ENCODE data around the gene AK2.
"Not testable (repeated sequence)": the region's sequence is repeated elsewhere in the genome, so short reads cannot be mapped to it uniquely, and the experiment has no call there.

Gene AK2

DNA sequence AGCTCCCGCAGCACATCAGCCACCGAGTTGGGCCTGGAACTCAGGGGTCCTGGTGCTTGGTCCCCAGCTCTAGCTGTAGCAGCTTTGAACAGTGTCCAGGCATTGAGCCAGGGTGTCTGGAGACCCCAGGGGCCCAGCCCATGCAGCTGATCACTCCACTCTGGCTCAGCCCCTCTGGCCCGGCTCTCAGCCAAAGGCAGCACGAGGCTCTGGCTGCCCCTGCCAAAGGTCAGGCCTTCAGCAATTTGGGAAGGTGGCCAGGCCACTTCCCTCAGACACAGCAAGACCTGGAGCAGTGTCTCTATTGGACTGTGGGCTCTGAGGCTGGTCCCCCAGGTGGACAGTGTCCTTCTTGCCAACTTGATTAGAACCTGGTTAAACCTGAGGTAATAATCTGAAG lies 37.7 kb downstream of the AK2 start:
- H3K4me3 ChIP-seq (ENCODE audit: low read length) = no peak overlapping the region
- no peak for DNase-seq (ENCODE audit: low read depth)
- TF ChIP-seq, protein P1, sequence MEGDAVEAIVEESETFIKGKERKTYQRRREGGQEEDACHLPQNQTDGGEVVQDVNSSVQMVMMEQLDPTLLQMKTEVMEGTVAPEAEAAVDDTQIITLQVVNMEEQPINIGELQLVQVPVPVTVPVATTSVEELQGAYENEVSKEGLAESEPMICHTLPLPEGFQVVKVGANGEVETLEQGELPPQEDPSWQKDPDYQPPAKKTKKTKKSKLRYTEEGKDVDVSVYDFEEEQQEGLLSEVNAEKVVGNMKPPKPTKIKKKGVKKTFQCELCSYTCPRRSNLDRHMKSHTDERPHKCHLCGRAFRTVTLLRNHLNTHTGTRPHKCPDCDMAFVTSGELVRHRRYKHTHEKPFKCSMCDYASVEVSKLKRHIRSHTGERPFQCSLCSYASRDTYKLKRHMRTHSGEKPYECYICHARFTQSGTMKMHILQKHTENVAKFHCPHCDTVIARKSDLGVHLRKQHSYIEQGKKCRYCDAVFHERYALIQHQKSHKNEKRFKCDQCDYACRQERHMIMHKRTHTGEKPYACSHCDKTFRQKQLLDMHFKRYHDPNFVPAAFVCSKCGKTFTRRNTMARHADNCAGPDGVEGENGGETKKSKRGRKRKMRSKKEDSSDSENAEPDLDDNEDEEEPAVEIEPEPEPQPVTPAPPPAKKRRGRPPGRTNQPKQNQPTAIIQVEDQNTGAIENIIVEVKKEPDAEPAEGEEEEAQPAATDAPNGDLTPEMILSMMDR (conservative IDR thresholded peaks at IDR 0.05; ENCODE audit: low read length) = no peak

DNA sequence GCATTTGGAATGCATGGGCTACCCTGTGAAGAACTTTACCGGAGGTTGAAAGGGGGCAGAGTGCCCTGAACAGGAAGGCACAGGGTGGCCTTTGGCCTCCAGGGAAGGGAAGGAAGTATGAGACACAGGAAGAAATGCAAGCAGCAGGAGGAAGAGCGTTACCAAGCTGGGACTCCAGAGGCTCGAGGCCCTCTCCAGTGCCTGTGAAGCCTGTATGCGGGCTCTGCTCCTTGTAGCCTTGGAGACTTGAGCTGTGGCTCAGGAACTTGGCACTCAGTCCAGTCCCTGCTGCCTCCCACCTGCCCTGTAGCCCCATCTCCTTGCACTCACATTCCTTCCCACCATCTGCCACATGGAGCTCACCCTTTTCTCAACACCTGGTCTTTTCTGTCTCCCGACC lies 38.6 kb downstream of the AK2 start:
- TF ChIP-seq, protein P1 (conservative IDR thresholded peaks at IDR 0.05; ENCODE audit: low read length) = no peak
- no peak overlapping the region for H3K4me3 ChIP-seq (ENCODE audit: low read length)
- DNase-seq (ENCODE audit: low read depth) = no peak

DNA sequence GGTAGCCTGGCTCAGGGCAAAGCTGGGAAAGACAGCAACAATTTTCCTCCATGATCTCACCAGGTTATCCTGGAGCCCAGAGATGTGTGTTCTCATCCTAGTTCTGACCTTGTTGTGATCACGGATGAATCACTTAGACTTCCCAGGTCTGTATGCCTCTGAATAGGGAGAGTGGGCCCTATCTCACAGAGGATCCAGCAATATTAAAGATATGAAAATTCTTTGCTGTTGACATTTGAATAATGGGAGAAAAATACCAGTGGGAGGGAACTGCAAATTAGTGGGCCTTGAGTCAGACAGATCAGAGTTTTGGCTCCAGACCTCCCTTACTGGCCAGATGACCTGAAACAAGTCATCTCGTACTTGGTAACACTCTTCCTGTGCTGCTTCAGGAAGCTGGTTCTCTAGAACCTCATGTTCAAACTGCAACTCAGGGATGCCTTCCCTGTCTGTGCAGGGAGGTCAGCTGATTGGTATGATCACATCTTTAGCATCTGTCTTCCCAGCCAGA lies 39.2 kb downstream of the AK2 start:
- TF ChIP-seq, protein P1 (conservative IDR thresholded peaks at IDR 0.05; ENCODE audit: low read length) = no peak
- no peak overlapping the region for H3K4me3 ChIP-seq (ENCODE audit: low read length)
- DNase-seq (ENCODE audit: low read depth) = peak; percentile 84

DNA sequence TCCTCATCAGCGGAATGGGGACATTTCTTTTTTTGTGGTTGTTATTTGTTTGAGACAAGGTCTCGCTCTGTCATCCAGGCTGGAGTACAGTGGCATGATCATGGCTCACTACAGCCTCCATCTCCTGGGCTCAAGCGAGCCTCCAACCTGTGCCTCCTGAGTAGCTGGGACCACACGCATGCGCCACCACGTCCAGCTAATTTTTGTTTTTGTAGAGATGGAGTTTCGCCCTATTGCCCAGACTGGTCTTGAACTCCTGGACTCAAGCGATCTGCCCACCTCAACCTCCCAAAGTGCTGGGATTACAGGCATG lies 43.4 kb downstream of the AK2 start:
- H3K4me3 ChIP-seq (ENCODE audit: low read length); DNase-seq (ENCODE audit: low read depth): not testable (repeated sequence)

DNA sequence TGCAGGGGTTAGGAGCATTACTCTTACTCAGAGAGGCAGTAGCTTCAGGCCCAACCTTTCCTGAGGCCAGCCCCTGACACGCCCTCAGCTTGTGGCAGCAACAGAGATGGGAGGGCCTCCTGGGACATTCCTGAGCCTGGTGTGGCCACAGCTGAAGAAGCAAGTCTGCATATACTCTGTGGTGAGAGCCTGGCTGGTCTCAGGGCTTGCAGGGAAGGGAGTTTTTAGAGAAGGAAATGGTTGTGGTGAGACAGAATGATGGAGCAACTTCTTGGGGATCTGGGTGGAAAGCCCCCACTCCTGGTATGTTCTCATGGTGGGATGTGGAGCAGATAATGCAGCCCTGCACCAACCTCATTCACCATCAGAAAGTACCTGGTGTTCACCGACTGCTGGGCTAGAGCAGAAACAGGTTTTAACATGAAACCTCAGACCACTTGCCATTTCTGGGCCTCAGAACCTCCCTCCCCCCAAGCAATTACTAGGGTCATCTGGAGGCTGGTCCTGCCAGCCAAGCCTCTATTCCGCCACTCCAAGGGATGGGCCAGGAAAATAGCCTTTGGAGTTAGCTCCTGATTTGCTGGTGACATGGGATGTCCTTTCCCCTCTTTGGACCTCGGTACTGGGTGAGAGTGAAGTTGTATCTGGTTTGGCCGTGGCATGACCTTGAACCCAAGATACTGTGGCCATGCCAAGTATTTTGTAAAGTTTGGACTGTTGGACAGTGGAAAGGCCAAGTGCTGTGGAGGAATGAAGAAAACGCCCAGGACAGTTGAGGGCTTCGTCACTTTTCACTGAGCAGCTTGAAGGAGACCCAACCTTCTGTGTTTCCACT lies 44.0 kb downstream of the AK2 start:
- TF ChIP-seq, protein P1 (conservative IDR thresholded peaks at IDR 0.05; ENCODE audit: low read length) = no peak
- no peak overlapping the region for H3K4me3 ChIP-seq (ENCODE audit: low read length)
- peak; percentile 98 for DNase-seq (ENCODE audit: low read depth)

GRCh38 chr1:32991819-32992488 lies 44.7 kb downstream of the AK2 start:
- no peak for DNase-seq (ENCODE audit: low read depth)
- H3K4me3 ChIP-seq (ENCODE audit: low read length) = no peak overlapping the region
- TF ChIP-seq, protein P1 (conservative IDR thresholded peaks at IDR 0.05; ENCODE audit: low read length) = no peak

- TF ChIP-seq, protein P1 (conservative IDR thresholded peaks at IDR 0.05; ENCODE audit: low read length) = no peak
- no peak for DNase-seq (ENCODE audit: low read depth)
- H3K4me3 ChIP-seq (ENCODE audit: low read length) = no peak overlapping the region
These were observed 45.3 kb downstream of the AK2 start for GRCh38 chr1:32991386-32991785.
